Skeletal muscle cell (primary cell): ENCODE results near the gene PPP1R2C.
A peak's percentile ranks its signal among the peaks of the same experiment; 100 is the strongest.

Experiments used
- DNase-seq: peaks from one replicate; pipeline ENCODE4 v3.0.0-alpha.2; 2010; ENCODE audit warnings: low read depth
- H3K4me3 ChIP-seq: 2 replicates; pipeline ENCODE4 v1.5.1; 2011; ENCODE audit warnings: low read depth, mild to moderate bottlenecking, control low read depth, low read length, moderate library complexity

The PPP1R2C gene

DNA sequence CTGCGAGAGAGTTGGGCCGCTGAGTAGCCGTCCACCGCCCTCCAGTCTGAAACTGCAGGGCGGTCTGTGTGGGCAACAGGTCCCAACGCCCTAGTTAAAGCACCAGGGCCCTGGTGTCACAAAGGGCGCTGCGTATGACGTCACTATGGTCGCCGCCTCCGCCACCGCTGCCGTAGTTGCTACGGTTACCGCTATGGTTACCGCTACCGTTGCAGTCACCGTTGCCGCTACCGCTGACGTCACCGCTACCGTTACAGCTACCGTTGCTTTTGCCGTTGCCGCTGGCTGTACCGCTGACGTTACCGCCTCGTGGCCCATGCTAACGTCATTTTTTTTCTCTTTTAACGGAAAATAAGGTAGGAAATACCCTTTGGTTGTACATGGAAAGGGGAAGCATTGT lies at the start of gene PPP1R2C:
PPP1R2C (minus strand) TSS at position 68 of the 400 bp plus-strand sequence. CDS start 84 bp downstream, outside the sequence.
- no peak within 1 kb of the TSS for H3K4me3 ChIP-seq
- no peak for DNase-seq

DNA sequence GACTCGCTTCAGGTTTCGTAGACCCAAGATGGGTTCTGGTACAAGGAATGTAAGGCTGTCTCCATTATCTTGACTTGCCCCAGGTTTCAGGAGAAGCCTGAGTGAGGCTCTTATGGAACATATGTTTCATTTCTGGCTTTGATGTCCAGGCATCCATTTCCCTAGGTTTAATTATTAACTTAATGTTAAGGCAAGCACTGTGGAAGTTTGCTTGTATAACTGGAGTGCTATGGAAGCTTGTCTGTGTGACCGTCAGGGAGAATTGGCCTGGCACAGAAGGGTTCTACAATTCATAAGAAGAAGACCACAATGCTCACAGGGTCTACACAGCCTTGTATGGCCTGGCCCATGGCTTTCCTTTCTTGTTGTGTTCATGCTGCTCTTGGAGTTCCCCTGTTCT lies 47.2 kb upstream of the PPP1R2C start:
- no peak for DNase-seq
- no peak overlapping the region for H3K4me3 ChIP-seq

DNA sequence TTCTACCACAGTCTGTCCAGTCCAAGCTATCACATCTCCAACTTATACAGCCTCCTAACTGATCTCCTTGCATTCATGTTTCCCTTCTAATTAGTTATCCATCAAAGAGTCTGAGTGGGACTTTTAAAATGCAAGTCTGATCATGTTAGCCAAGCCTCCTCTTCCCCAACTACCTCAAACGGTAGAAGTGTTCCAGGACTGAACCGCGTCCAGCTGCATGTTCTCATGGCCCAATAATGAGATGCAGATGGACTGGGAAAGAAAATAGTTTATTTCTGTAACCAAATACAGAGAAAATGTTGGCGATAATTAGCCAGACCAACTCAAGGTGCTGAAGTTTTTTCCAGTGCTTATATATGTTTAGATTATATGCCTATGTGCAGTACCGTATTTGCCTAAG lies 46.6 kb upstream of the PPP1R2C start:
- no peak overlapping the region for H3K4me3 ChIP-seq
- DNase-seq: no peak

DNA sequence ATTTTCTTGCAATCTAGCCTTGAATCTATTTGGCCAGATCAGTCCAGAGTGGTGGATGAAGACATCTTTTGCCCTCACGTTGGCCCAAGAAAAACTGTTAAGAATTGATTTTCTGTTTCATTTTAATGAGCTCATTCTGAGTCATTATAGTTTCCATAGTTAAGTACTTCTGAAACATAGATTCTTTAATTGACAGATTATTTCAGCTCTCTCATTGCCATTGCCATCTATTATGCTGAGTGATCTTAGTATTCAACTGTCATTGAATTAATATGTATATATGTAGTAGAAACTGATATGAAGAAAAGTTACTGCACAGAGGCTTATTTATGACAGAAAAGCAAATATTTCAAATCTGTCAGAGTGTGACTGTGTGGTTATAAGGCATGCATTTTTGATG lies 45.5 kb upstream of the PPP1R2C start:
- no peak for DNase-seq
- H3K4me3 ChIP-seq: no peak overlapping the region

DNA sequence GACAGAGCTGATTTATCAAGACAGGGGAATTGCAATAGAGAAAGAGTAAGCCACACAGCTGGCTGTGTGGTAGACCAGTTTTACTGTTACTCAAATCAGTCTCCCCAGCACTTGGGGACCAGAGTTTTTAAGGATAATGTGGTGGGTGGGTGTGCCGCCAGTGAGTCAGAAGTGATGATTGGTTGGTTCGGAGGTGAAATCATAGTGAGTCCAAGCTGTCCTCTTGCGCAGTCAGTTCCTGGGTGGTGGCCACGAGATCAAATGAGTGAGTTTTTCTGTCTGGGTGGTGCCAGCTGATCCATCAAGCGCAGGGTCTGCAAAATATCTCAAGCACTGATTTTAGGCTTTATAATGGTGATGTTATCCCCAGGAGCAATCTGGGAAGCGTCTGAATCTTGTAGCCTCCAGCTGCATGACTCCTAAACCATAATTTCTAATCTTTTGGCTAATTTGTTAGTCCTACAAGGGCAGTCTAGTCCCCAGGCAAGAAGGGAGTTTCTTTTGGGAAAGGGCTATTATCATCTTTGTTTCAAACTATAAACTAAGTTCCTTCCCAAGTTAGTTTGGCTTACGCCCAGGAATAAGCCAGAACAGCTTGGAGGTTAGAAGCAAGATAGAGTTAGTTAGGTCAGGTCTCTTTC lies 44.0 kb upstream of the PPP1R2C start:
- no peak for DNase-seq
- H3K4me3 ChIP-seq: no peak overlapping the region

DNA sequence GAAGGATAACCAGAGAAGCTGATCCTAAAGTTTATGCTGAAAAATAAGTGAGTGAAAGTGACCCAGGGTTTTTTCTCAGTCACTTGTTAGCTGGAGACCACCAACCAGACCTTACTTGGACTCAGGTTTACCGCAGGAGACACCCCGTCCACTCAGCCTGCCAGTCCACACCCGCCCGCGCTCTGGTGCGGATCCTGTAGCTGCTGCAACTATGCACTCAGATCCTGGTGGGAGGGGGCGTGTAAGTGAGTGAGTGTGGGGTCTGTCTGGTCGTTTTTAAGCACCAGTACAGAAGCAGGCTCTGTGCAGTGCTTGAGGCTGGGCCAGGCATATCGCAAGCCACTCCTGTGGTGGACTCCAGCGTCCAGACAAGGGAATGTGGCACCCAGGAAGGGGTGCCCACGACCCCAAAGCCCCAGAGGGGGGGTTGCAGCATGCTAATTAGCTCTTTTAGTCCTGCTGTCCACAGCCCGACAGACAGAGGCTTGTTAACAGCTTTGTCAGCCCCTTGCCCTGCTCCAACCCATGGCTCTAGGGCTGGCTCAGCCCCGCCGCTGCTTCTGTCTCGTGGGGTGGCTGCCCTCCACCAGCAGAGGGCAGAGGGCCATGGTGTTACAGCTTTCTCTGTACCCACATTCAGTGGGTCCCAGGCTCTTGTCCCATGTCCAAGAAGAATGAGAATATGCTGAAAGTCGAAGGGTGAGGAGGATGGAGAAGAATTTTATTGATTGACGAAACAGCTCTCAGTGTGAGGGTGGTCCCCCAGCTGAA lies 40.4 kb upstream of the PPP1R2C start:
- DNase-seq: no peak
- no peak overlapping the region for H3K4me3 ChIP-seq

DNA sequence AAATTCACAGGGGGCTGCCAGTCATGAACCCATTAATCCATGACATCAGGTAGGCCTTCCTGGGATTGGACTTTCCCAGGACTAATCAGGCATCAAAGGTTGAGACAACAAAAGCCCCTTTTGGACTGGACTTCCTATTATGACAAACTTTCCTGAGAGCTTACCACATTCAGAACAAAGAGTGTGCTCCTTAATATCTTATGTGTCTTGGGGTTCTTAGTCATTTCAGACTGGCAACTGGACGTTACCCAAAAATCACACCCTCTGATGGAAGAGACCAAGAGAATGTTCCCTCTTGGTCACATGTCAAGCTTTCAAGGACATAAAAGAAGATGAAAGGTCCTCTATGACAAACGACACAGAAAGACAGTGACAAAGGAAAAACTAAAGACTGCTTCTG lies 31.6 kb upstream of the PPP1R2C start:
- no peak overlapping the region for H3K4me3 ChIP-seq
- no peak for DNase-seq

DNA sequence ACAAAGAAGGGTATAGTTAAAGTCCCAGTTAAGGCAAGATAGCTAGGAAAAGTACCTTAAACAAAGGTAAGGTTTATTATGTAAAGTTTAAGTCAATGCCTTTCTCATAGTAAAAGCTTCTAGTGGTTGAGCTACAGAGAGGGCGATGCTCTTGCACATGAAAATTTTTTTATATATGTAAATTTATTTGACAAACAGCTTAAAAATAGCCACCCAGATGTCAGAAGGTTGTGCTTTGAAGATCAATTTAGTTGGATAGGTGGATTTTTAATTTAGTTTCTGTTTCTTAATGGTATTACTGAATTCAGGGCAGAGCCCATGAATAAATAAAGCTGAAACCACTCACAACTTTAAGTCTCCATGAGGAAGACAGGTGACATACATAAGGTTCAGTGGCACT lies 29.4 kb upstream of the PPP1R2C start:
- no peak overlapping the region for H3K4me3 ChIP-seq
- no peak for DNase-seq

DNA sequence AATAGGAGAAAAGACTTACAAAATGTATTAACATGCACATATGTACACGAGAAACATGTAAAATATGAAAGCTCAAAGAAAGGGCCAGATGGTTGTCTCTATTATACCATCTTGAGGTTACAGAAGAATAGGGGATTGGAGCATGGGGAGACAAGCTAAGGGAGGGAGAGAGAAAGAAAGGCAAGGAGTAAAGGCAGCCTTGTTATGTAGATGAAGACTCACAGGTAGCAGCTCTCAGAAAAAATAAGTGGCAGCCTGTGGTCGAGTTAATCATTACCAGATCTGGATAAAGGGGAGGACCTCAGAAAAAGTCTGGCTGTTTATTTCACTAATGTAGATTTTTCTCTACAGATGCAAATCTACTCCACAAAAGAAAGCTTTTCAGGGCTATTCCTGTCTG lies 26.6 kb upstream of the PPP1R2C start:
- DNase-seq: no peak

DNA sequence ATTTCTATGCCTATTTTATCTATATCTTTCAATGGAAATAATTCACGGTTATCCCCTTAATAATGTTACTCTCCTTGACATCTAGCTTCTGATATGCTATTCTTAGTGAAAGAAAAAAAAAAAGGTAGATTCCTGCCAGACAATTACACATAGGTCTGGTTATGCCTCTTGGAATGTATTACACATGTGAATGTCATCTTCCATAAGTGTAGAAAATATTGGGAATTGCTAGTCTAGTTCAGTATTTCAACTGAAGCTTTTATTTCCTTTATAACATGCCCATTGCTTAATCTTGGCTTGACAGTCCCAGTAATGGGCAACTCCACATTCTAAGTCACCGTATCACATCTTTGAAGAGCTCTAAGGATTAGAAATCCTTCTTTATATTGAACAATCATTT lies 25.4 kb upstream of the PPP1R2C start:
- peak; percentile 17 for DNase-seq
- no peak overlapping the region for H3K4me3 ChIP-seq

More for the DNA sequence above, 26.6 kb upstream of the PPP1R2C start:
- no peak overlapping the region for H3K4me3 ChIP-seq

DNA sequence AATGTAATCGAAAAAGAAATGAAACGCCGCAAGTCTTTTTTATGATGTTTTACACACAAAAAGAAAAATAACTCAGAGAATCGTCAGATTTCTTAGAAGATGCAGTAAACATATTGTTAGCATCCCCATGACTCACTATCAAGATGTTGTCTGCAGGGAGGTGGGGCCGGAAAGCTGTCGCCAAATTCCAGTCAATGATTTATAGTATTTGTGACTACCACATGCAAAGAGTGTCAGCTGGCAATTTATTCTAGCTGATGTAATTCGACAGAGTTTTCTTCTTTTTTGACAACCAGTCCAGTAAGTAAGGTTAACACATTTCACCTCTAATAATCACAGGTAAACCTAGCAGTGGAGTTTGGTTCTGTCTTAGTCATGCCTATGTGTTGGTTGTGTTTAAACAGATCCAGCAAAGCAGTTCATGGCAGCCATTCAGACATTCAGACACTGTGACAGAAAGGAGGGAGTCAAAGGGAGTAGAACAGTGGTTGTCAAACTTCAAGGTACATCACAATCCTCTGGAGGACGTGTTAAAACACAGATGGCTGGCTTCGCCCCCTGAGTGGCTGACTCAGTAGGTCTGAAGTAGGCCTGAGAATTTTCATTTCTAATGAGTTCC lies 19.8 kb upstream of the PPP1R2C start:
- H3K4me3 ChIP-seq: no peak overlapping the region

DNA sequence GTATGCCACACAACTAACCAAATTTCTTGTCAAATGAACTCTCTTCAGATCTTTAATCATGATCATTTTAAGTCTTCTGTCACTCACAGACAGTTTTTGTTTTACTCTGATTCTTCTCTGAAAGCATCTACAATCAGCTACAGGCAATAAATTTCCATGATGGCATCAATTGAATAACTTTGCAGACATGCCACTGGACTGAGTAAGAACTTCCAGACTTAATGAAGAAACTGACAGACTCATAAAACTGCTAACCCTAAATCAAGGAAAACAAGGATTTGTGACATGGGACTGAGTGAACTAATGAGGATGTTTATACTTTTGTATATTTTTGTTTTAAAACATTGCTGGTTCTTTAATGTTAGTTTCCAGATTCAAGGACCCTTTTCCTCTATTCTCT lies 5.5 kb upstream of the PPP1R2C start:
- no peak overlapping the region for H3K4me3 ChIP-seq
- no peak for DNase-seq

More for the DNA sequence above, 19.8 kb upstream of the PPP1R2C start:
- DNase-seq: no peak

DNA sequence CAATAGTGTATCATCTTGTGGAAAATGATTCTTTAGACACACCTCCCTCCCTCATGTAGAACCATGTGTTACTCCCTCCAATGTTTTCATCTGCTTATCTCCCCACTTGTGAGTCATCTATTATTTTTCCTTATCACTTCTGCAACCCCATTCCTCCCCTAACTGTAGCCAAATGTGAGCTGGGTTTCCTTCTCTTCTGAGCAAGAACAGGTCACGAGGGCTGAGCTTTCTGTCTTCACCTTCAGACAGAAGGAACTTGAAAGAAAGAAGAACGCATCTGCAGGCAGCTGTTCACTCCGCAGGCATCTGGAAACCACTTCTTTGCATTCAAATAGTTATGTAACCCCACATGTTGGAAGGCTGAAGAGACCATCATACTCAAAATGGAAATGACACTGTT lies 1.8 kb downstream of the PPP1R2C start:
- DNase-seq: no peak
- H3K4me3 ChIP-seq: no peak overlapping the region

DNA sequence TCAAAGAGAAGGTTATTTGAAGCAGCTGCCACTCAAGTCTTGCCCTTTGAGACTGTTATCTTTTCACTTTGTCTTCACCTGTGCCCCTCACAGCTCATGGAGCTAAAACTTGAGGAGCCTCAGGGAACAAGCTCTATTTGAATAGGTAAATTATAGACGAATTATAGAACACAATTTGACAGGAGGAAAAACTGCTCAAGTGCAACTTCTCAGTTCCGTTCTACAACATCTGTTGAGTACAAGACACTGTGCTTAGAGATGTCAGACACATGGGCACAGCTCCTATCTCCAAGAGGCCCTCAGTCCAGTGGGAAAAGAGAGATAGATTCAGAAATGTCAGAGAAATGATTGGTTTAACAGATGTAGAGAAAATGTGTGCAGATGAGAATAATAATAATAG lies 5.1 kb downstream of the PPP1R2C start:
- no peak for DNase-seq
- H3K4me3 ChIP-seq: no peak overlapping the region

DNA sequence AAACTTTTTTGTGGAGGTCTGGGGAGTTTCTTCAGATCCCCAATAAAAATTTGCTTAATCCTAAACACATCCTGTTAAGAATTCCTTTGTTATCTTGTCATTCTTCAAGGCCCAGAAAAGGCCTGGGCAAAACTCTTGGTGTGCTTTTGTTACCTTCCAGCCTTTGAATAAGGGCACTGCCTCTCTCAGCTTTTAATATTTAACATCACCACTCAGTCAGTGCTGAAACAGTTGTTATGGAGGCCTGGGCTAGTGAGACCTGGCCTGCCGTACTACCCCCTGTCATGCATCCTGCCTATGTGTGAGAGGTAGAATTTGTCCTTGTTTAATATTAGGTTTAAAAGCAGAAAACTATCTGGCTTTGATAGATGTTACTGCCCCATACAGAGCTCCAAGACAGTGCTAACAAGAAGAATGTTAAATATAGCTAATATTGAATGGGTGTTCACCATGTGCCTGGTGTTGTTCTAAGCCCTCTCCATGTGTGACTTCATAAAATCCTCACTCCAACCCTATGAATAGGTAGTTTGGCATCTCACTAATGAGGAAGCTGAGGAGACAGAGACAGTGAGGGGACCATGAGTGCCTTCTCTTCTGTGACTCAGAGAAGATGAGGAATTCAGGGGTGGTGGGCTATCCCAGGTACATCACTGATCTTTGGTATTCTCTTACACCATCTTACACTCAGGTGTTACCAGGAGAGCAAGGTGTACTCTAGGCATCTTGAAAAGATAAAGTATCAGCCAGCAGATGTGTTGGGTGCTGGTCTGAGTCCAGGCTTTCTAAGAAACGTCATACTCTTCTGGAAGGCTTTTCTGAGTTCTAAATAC lies 6.2 kb downstream of the PPP1R2C start:
- DNase-seq: no peak

DNA sequence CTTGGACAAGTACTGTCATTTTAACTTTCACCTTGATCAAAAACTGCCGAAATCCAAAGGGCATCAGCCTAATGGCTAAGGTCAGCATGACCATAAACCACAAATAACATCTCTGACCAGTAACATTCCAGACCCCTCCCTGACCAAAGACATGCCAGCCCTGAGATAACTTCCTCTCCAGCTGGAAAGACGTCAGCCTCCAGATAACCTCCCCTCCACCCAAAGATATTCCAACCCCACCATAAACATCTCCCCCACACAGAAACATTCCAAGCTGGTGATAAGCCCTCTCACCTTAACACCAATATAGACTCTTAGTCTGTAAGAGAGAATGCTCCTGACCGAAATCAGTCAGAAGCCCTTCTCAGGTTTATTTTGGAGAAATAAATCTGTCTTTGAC lies 7.4 kb downstream of the PPP1R2C start:
- no peak overlapping the region for H3K4me3 ChIP-seq
- DNase-seq: no peak

More for the DNA sequence above, 6.2 kb downstream of the PPP1R2C start:
- H3K4me3 ChIP-seq: no peak overlapping the region

DNA sequence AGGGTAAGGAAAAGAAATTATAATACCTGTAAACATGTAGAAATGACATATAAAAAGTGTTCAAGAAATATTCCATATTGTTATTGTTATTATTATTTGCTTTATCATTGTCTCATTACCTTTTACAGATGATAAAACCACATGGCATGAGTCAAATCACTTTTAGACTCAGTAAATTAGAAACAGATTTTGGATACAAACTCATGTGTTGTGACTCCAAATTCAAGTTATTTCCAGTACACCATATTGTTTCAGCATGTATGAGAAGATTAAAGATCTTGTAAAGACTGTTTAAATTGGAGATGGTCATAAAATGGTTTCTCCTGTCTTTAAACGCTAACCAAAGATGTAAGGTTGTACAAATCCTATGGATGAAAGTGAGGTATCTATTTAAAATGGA lies 18.1 kb downstream of the PPP1R2C start:
- no peak overlapping the region for H3K4me3 ChIP-seq
- DNase-seq: no peak

DNA sequence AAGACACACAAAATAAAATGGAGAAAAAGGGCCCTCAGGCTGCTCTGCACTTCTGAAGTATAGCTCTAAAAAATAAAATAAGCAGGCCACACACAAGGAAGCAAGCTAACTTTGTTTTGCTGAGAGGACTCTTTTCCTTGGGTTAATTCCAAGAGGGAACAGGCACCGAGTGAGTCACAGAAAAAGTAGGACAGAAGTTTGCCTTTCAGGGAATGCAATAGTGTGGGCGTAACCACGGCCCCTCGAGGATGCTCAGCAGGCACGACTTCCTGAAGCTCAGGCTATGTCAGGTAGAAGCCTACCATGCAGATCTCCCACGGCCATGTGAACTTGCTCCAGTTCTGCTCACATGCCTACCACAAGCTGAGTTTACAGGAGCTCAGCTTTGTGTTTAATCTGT lies 22.1 kb downstream of the PPP1R2C start:
- H3K4me3 ChIP-seq: no peak overlapping the region
- DNase-seq: peak; percentile 55

DNA sequence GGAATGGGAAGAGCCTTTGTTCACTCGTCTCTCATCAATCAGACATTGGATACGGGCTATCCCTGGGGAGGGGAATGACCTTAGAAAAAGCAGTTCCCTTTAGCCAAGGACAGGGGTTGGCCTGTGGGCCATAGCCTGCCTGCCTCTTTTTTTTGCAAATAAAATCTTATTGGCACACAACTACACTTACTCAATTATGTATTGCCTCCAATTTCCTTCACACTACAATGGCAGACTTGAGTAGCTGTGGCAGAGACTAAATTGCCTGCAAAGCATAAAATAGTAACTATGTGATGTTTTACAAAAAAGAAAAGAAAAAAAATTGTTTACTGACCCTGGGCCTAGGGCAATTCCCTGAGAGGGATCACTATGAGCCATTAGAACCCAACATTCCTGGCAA lies 23.4 kb downstream of the PPP1R2C start:
- no peak overlapping the region for H3K4me3 ChIP-seq

DNA sequence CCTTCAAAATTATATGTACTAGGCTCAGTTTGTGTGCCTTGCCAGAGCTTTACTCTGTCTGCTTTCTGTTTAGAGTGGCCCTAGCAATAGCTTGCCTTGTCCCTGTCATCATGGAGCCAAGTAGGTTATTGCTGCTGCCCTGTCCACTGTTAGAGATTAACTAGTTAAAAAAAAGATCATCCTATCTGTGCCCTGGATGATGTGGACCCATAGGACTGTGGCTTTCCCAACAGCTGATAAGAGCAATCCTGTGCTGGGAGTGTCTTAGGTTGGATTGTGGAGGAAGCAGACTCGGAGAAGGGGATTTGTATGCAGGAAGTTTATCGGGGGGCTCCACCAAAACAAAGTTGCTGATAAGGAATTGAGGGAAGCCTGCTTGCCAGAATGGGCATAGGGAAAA lies 23.8 kb downstream of the PPP1R2C start:
- no peak overlapping the region for H3K4me3 ChIP-seq
- DNase-seq: no peak

More for the DNA sequence above, 23.4 kb downstream of the PPP1R2C start:
- no peak for DNase-seq
